ENCODE measurements around the gene TRNT1.

DNA sequence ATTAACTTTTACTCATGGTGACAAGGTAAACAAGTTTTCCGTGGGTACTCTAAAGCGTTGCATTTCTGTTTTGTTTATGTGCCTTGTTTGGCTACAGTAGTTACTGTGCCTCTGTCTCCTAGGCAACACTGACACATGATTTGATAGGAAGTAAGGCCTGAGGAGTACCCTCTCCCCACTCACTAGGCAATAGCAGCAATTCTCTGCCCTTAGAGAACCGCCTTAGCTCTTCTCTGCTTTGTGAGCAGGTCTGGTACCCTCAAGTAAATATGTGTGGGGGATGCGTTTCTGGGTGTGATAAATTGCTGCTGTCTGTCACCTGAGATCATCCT lies 16.5 kb upstream of the TRNT1 start, which contains the start of gene IL5RA:
- TF ChIP-seq, protein P1, sequence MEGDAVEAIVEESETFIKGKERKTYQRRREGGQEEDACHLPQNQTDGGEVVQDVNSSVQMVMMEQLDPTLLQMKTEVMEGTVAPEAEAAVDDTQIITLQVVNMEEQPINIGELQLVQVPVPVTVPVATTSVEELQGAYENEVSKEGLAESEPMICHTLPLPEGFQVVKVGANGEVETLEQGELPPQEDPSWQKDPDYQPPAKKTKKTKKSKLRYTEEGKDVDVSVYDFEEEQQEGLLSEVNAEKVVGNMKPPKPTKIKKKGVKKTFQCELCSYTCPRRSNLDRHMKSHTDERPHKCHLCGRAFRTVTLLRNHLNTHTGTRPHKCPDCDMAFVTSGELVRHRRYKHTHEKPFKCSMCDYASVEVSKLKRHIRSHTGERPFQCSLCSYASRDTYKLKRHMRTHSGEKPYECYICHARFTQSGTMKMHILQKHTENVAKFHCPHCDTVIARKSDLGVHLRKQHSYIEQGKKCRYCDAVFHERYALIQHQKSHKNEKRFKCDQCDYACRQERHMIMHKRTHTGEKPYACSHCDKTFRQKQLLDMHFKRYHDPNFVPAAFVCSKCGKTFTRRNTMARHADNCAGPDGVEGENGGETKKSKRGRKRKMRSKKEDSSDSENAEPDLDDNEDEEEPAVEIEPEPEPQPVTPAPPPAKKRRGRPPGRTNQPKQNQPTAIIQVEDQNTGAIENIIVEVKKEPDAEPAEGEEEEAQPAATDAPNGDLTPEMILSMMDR (IDR thresholded peaks at IDR 0.05; ENCODE audit: insufficient read depth, low read depth, low read length) = no peak
- no peak for TF ChIP-seq EZH2 (IDR thresholded peaks at IDR 0.05; ENCODE audit: insufficient read depth, low read length)

All from astrocyte (in vitro differentiated cells and primary cell).